ENCODE measurements around the gene MEF2C. TPM values are rescaled to one million over a fixed set of nuclear protein-coding genes. Genes with fewer than 3 reads are reported as not detected.

The MEF2C gene
- polyA plus RNA-seq, 1 donor from 2014 or later, result 30.2 TPM

GRCh38 chr5:88786789-88787188 lies 96.2 kb downstream of the MEF2C start:
- Histone ChIP-seq H3K36me3 (ENCODE audit: insufficient read depth, low read length) (no peaks in the 10 kb centered on the region), H3K9me2 (ENCODE audit: insufficient read depth, low read length) (no peaks in the 10 kb centered on the region), H3F3A (ENCODE audit: insufficient read depth, low read length, poor library complexity, severe bottlenecking) (peaks cover 5% of the 10 kb centered on the region), H2AFZ (ENCODE audit: low read depth, low read length) (no peak overlapping the region), H3K4me3 (ENCODE audit: low read length) (peak overlapping the region; percentile 5), H4K20me1 (ENCODE audit: insufficient read depth) (no peaks in the 10 kb centered on the region), H3K27ac (ENCODE audit: low read length) (no peak overlapping the region), H3K79me2 (replicated peaks; ENCODE audit: insufficient read depth, low read length) (no peaks in the 10 kb centered on the region), H3K9me3 (ENCODE audit: low read length) (no peaks in the 10 kb centered on the region), H3K9ac (ENCODE audit: low read length) (no peak overlapping the region), H3K27me3 (ENCODE audit: insufficient read depth, low read depth, low read length) (no peaks in the 10 kb centered on the region), H3K4me2 (ENCODE audit: low read length) (no peak overlapping the region)
- TF ChIP-seq RAD21 (conservative IDR thresholded peaks at IDR 0.05), result no peak
- no peak for TF ChIP-seq REST (IDR thresholded peaks at IDR 0.05; ENCODE audit: borderline replicate concordance)
- TF ChIP-seq EZH2 (IDR thresholded peaks at IDR 0.05; ENCODE audit: borderline replicate concordance, insufficient read depth, low read length, poor library complexity, severe bottlenecking), result no peak
- TF ChIP-seq, protein P1, sequence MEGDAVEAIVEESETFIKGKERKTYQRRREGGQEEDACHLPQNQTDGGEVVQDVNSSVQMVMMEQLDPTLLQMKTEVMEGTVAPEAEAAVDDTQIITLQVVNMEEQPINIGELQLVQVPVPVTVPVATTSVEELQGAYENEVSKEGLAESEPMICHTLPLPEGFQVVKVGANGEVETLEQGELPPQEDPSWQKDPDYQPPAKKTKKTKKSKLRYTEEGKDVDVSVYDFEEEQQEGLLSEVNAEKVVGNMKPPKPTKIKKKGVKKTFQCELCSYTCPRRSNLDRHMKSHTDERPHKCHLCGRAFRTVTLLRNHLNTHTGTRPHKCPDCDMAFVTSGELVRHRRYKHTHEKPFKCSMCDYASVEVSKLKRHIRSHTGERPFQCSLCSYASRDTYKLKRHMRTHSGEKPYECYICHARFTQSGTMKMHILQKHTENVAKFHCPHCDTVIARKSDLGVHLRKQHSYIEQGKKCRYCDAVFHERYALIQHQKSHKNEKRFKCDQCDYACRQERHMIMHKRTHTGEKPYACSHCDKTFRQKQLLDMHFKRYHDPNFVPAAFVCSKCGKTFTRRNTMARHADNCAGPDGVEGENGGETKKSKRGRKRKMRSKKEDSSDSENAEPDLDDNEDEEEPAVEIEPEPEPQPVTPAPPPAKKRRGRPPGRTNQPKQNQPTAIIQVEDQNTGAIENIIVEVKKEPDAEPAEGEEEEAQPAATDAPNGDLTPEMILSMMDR (IDR thresholded peaks at IDR 0.05; ENCODE audit: poor library complexity, severe bottlenecking), result no peak
- TF ChIP-seq TAF1 (IDR thresholded peaks at IDR 0.05; ENCODE audit: low read depth), result no peak
- TF ChIP-seq MXI1 (conservative IDR thresholded peaks at IDR 0.05; ENCODE audit: poor library complexity, severe bottlenecking), result no peak
- no peak for TF ChIP-seq SMC3 (conservative IDR thresholded peaks at IDR 0.05; ENCODE audit: poor library complexity)

DNA sequence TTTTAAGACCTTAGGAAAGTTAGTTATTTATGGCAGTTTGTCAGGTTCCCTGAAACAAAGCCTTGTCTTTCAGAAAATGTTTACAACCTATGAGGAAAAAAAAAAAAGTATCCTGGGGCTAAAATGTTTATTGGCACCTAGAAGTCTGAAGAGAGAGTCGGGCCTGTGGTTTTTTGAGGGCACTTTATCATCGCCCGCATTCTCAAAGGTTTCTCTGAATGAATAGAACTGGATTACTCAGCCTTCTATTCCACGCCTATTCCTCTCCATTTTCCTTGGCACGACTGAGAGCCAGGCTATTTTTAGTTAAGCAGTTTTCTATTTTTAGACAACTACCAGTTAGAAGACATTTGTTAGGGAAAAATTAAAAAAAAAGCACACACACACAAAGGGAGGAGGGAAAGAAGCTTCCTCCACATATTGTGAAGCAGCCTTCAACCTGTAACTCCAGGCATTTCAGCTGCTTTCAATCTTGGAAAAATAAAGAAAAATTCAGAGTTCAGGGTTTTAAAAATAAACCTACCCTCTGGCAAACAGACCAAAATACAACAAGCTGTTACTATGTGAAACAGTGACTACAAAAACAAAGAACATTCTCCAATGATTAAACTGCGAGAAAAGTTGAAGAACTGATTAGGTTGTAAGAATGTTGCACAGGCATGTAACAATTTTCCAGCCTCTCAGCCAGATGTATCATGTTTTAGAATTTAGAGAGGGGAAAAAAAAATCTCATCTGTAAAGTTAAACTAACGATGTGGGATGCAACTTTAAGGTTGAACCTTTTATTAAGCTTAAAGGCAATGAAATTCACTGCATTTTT lies 97.0 kb downstream of the MEF2C start:
- Histone ChIP-seq H2AFZ (ENCODE audit: low read depth, low read length) (no peak overlapping the region), H3K4me2 (ENCODE audit: low read length) (no peak overlapping the region)

More for the DNA sequence above, 97.0 kb downstream of the MEF2C start:
- Histone ChIP-seq H3F3A (ENCODE audit: insufficient read depth, low read length, poor library complexity, severe bottlenecking) (peaks cover 5% of the 10 kb centered on the region), H3K79me2 (replicated peaks; ENCODE audit: insufficient read depth, low read length) (no peaks in the 10 kb centered on the region), H3K36me3 (ENCODE audit: insufficient read depth, low read length) (no peaks in the 10 kb centered on the region), H4K20me1 (ENCODE audit: insufficient read depth) (no peaks in the 10 kb centered on the region), H3K27ac (ENCODE audit: low read length) (peak overlapping the region; percentile 43), H3K4me3 (ENCODE audit: low read length) (peak overlapping the region; percentile 5), H3K27me3 (ENCODE audit: insufficient read depth, low read depth, low read length) (no peaks in the 10 kb centered on the region), H3K9ac (ENCODE audit: low read length) (no peak overlapping the region), H3K9me3 (ENCODE audit: low read length) (no peaks in the 10 kb centered on the region), H3K9me2 (ENCODE audit: insufficient read depth, low read length) (no peaks in the 10 kb centered on the region)
- TF ChIP-seq REST (IDR thresholded peaks at IDR 0.05; ENCODE audit: borderline replicate concordance) (no peak), RAD21 (conservative IDR thresholded peaks at IDR 0.05) (no peak), SMC3 (conservative IDR thresholded peaks at IDR 0.05; ENCODE audit: poor library complexity) (no peak), EP300 (conservative IDR thresholded peaks at IDR 0.05; ENCODE audit: poor library complexity, severe bottlenecking) (no peak), MXI1 (conservative IDR thresholded peaks at IDR 0.05; ENCODE audit: poor library complexity, severe bottlenecking) (no peak), EZH2 (IDR thresholded peaks at IDR 0.05; ENCODE audit: borderline replicate concordance, insufficient read depth, low read length, poor library complexity, severe bottlenecking) (no peak), POLR2AphosphoS5 (IDR thresholded peaks at IDR 0.05) (no peak), TAF1 (IDR thresholded peaks at IDR 0.05; ENCODE audit: low read depth) (no peak)
- TF ChIP-seq, protein P1 (IDR thresholded peaks at IDR 0.05; ENCODE audit: poor library complexity, severe bottlenecking), result no peak
